ENCODE measurements around the gene AFF3. TPM values are rescaled to one million over a fixed set of nuclear protein-coding genes. Genes with fewer than 3 reads are reported as not detected.

Gene AFF3
- total and polyA plus RNA-seq, 3 donors from 2014 or later = 18.0 to 34.4 (median 27.1) TPM

DNA sequence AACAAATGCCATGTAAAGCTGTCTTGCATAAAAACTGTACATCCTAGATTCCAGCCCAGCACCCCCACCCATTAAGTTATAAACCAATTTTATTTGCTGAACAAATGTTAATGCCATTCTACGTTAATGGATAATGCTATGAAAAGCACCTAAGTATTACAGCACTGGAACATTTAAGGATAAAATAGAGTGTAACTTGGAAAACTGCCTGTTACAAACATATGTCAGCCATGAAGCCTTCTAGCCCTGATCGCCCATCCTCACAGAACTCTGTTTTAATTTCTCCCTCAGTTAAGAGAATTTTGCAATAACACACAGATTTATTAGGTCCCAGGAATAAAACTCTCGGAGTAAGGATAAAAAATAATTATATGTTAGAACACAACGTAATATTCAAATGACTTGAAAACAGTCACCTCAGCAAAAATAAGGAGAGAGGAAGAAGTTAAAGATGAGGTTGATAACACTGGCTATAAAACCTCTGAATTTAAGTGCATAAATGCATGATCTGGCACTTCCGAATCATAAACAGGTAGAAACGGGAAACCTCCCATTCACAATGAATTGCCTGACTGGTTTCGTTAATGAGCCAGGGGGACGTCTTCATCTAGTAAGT, 308.7 kb downstream of the AFF3 start:
- Histone ChIP-seq H3K4me3 (no peak overlapping the region), H3K27me3 (no peaks in the 10 kb centered on the region), H3K36me3 (ENCODE audit: low read depth, missing control alignments) (no peaks in the 10 kb centered on the region), H3K9me3 (no peaks in the 10 kb centered on the region), H3K4me1 (peaks cover 5% of the 10 kb centered on the region), H3K27ac (no peak overlapping the region)
- WGBS, 2 donors = 79 to 87% methylated on average over 8 of the region's 8 CpGs
- no peak for DNase-seq
- intact Hi-C loops (cut with DNase I; ENCODE audit: low total_unique reads) = no loop called here
- TF ChIP-seq, protein P1, sequence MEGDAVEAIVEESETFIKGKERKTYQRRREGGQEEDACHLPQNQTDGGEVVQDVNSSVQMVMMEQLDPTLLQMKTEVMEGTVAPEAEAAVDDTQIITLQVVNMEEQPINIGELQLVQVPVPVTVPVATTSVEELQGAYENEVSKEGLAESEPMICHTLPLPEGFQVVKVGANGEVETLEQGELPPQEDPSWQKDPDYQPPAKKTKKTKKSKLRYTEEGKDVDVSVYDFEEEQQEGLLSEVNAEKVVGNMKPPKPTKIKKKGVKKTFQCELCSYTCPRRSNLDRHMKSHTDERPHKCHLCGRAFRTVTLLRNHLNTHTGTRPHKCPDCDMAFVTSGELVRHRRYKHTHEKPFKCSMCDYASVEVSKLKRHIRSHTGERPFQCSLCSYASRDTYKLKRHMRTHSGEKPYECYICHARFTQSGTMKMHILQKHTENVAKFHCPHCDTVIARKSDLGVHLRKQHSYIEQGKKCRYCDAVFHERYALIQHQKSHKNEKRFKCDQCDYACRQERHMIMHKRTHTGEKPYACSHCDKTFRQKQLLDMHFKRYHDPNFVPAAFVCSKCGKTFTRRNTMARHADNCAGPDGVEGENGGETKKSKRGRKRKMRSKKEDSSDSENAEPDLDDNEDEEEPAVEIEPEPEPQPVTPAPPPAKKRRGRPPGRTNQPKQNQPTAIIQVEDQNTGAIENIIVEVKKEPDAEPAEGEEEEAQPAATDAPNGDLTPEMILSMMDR (IDR thresholded peaks at IDR 0.05) = no peak
- TF ChIP-seq POLR2A (IDR thresholded peaks at IDR 0.05) = no peak

DNA sequence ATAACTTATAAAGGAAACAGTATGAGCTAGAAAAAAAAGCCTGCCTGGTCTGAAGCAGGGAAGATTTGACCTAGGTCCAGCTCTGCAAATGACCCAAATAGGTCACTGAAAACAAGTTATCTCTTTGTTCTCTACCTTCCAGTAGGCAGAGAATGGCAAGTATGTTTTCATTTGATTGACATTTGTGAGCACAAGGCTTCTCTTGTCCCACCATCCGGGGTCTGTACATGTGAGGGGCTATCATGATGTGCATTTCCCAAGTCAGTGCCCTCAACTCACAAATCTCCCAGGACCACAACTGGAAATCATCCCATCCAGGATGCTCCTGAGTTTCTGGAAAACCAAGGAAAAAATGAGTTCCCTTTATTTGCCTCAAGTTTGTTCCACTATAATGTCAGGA, 309.5 kb downstream of the AFF3 start:
- intact Hi-C loops (cut with DNase I; ENCODE audit: low total_unique reads) = no loop called here
- no peaks in the 10 kb centered on the region for H3K9me3 ChIP-seq
- H3K27me3 ChIP-seq = no peaks in the 10 kb centered on the region
- TF ChIP-seq POLR2A (IDR thresholded peaks at IDR 0.05) = no peak
- TF ChIP-seq, protein P1 (IDR thresholded peaks at IDR 0.05) = no peak
- H3K4me1 ChIP-seq = peaks cover 5% of the 10 kb centered on the region
- H3K36me3 ChIP-seq (ENCODE audit: low read depth, missing control alignments) = no peaks in the 10 kb centered on the region
- 76 to 78% methylated on average over 1 of the region's 1 CpG for WGBS, 2 donors
- no peak overlapping the region for H3K4me3 ChIP-seq
- no peak overlapping the region for H3K27ac ChIP-seq
- DNase-seq = peak; percentile 48

DNA sequence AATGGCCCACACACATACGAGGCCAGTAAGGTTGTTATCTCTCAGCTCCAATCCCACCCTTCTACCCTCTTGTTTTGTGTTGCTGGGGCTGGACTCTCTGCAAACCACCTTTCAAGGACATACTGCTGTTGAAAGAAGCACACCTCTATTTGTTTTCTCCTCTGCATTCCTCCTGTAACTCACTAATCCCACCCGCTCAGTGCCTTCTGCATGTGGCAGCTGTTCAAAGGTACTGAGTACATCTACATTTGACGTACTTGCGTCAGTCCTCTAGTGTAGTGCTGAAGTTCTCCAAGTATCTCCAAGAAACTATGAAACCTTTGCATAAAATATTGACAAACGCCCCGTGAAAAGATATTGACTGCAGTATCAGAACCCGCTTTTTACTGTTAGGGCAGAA, 310.6 kb downstream of the AFF3 start:
- peaks cover 5% of the 10 kb centered on the region for H3K4me1 ChIP-seq
- intact Hi-C loops (cut with DNase I; ENCODE audit: low total_unique reads) = no loop called here
- 87 to 92% methylated on average over 7 of the region's 7 CpGs for WGBS, 2 donors

DNA sequence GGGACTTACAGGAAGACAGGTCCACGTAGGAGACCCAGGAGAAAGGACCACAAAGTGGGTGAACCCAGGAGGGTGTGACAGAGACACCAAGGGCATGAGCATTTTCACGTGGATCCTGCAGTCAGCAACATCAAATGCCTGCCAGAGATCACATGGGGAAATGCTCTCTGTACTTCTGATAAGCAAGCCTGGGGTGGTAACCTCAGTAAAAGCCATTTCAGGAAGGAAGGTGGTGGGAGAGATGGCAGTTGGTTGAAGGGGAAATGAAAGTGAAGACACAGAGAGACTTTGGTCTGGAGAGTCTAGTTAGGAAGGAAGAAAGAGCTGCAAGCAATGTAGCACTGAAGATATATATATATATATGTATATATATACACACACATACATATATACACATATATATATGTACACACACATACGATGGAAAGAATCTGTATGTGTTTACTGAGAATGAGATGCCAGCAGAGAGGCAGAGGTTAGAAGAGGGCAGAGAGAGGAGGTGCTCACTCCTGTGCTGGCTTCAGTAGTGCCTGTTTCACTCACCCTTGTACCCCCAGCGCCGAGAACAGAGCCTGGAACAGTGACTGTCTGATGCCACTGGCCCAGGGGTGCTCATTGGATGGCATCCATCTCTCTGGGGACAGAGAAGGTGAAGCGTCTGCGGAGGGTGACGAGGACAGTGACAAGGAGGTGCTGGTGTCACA, 314.9 kb downstream of the AFF3 start:
- Histone ChIP-seq H3K36me3 (ENCODE audit: low read depth, missing control alignments) (no peaks in the 10 kb centered on the region), H3K4me3 (no peak overlapping the region), H3K27me3 (no peaks in the 10 kb centered on the region), H3K9me3 (no peaks in the 10 kb centered on the region), H3K27ac (no peak overlapping the region), H3K4me1 (no peaks in the 10 kb centered on the region)
- WGBS, 2 donors = 84 to 89% methylated on average over 8 of the region's 8 CpGs
- DNase-seq = no peak
- TF ChIP-seq, protein P1 (IDR thresholded peaks at IDR 0.05) = no peak
- TF ChIP-seq POLR2A (IDR thresholded peaks at IDR 0.05) = no peak
- intact Hi-C loops (cut with DNase I; ENCODE audit: low total_unique reads) = no loop called here

More for the DNA sequence above, 310.6 kb downstream of the AFF3 start:
- Histone ChIP-seq H3K27ac (no peak overlapping the region), H3K36me3 (ENCODE audit: low read depth, missing control alignments) (no peaks in the 10 kb centered on the region), H3K27me3 (no peaks in the 10 kb centered on the region), H3K9me3 (no peaks in the 10 kb centered on the region), H3K4me3 (no peak overlapping the region)
- TF ChIP-seq, protein P1 (IDR thresholded peaks at IDR 0.05) = no peak
- TF ChIP-seq POLR2A (IDR thresholded peaks at IDR 0.05) = no peak
- DNase-seq = no peak

DNA sequence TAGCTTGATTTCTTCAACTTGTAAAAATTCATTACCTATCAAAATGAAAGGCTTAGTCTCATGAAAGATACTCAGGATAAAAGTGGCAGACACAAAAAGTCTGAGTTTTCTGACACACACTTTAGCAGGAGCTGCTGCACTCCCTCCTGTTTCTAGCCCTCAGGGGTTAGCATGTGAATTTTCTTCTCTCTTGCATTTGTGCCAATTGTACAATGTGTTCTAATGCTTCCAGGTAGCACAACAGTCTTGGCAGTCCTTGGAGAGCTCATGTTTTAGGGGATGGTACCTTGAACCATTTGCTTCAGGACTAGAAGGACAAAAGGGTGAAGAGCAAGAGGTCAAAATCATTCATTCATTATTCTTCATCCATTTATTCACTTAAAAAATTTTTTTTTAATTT, 316.8 kb downstream of the AFF3 start:
- Histone ChIP-seq H3K9me3 (no peaks in the 10 kb centered on the region), H3K4me1 (no peaks in the 10 kb centered on the region), H3K27me3 (no peaks in the 10 kb centered on the region), H3K27ac (no peak overlapping the region), H3K4me3 (no peak overlapping the region), H3K36me3 (ENCODE audit: low read depth, missing control alignments) (no peaks in the 10 kb centered on the region)
- intact Hi-C loops (cut with DNase I; ENCODE audit: low total_unique reads) = no loop called here
- TF ChIP-seq POLR2A (IDR thresholded peaks at IDR 0.05) = no peak
- TF ChIP-seq, protein P1 (IDR thresholded peaks at IDR 0.05) = no peak
- DNase-seq = no peak
